NCI-H187 (cell line): ENCODE data around the gene LARP7.
"Not testable (repeated sequence)": the region's sequence is repeated elsewhere in the genome, so short reads cannot be mapped to it uniquely, and the experiment has no call there.

Experiments used
- DNase-seq, 2 experiments: peaks; one replicate each; lab custom pipeline; 2025; lab: John Stamatoyannopoulos, UW

The LARP7 gene

GRCh38 chr4:112636688-112637551 lies at the start of gene LARP7, which contains the start of gene ZGRF1:
Gene LARP7 (plus strand): TSS chr4:112637143. CDS start chr4:112644670, 7,527 bp downstream.
Gene ZGRF1 (minus strand): TSS chr4:112636909. CDS start chr4:112633176, 3,733 bp downstream.
- peak; percentile 92 to 97 for DNase-seq

DNA sequence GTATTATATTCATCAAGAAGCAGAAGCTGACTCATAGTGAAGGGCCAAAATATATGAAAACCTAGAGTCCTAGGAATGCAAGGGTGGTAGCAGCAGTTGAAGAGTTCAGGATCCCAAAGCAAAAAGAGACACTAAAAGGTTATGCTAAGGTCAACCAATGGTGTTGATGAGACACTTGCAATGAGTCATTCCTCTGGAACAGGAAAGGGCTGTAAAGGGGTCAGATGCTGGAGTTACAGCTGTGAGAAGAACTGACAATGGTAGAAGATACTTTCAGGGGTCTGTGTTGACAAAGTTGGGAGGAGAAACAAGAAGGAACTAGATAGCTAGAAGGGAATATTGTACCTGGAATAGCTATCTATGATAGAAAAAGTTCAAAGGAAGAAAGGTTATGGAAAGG lies 47.7 kb upstream of the LARP7 start:
- no peak for DNase-seq

GRCh38 chr4:112591593-112591992 lies 45.4 kb upstream of the LARP7 start:
- DNase-seq: no peak

DNA sequence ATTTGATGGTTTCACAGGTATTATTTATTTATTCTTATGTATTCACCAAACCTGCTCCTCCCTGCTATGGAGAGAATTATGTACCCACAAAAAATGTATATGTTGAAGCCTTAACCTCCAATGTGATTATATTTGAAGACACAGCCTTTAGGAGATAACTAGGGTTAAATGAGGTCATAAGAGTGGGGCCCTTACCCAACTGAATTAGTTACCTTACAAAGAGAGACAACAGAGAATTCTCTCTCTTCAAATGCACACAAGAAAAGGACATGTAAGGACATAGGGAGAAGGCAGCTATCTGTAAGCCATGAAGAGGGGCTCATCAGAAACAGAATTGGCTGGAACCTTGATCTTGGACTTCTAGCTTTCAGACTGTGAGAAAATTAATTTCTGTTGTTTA lies 44.2 kb upstream of the LARP7 start:
- DNase-seq: no peak

GRCh38 chr4:112593438-112594133 lies 43.4 kb upstream of the LARP7 start:
- DNase-seq: no peak

GRCh38 chr4:112594993-112595392 lies 42.0 kb upstream of the LARP7 start:
- no peak for DNase-seq

- no peak for DNase-seq
These were observed 32.4 kb upstream of the LARP7 start for GRCh38 chr4:112604589-112604988.

GRCh38 chr4:112612814-112613213 lies 24.1 kb upstream of the LARP7 start:
- DNase-seq: not testable (repeated sequence)

- no peak for DNase-seq
These were observed 20.0 kb upstream of the LARP7 start for GRCh38 chr4:112616984-112617383.

- DNase-seq: no peak
These were observed 10.7 kb upstream of the LARP7 start for GRCh38 chr4:112626228-112626627.

GRCh38 chr4:112633477-112634235 lies 3.3 kb upstream of the LARP7 start:
- DNase-seq: no peak

DNA sequence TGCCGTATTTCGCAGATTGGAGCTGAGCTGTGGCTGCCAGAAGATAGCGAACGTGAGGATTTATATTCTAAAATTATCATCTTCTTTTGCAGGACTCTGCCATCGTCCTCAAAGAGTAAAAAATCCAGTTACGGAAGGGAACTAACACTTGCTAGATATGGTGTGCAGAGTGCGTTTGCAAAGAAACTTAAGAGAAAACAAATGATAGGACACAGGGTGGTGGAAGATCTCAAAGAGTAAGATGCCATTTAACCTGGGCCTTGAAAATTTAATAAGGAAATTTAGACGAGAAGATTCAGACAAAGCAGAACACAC lies 566 bp downstream of the LARP7 start:
- no peak for DNase-seq

DNA sequence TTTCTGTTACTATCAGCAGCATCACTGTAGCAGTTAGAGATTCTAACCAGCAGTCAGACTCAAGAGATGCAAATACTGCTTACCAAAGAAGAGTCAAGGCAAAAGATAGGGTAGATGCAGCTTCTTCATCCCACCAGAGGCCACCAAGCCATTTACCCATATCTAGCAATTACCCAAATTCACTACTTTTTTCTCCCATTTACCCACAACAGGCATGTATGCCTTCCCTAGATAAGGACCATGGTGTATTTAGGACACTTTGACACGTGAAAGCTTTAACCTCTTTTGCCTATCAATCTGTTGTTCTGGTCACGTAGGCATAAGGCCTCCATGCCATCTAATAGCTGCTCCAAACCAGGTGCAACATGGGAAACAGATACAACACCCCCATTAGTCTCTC lies 5.6 kb downstream of the LARP7 start:
- no peak for DNase-seq

- DNase-seq: not testable (repeated sequence)
These were observed 7.9 kb downstream of the LARP7 start for GRCh38 chr4:112644595-112645535.

DNA sequence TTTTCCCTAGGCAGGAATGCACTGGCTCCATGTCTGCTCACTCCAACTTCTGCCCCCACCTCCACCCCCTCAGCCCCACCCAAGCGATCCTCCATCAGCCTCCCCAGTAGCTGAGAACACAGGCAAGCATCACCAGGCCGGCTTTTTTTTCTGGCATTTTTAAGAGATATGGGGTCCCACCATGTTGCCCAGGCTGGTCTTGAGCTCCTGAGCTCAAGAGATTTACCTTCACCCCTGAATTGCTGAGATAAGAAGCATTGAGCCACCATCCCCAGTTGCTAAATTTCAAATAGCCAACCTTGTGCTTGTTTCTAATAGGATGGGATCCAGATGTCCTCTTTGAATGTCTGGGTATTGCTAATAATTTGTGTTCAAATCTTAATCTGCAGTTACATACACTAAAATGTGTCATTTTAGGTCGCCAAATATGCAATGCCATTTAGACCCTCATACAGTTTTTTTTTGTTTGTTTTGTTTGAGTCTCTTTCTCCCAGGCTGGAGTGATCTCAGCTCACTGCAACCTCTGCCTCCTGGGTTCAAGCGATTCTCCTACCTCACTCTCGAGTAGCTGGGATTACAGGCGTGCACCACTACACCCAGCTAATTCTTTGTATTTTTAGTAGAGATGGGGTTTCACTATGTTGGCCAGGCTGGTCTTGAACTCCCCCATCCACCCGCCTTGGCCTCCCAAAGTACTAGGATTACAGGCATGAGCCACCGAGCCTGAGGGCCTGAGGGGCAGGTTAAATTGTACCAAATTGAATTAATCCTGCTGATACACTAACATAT lies 8.8 kb downstream of the LARP7 start:
- no peak for DNase-seq

- no peak for DNase-seq
These were observed 9.9 kb downstream of the LARP7 start for GRCh38 chr4:112646632-112647537.

DNA sequence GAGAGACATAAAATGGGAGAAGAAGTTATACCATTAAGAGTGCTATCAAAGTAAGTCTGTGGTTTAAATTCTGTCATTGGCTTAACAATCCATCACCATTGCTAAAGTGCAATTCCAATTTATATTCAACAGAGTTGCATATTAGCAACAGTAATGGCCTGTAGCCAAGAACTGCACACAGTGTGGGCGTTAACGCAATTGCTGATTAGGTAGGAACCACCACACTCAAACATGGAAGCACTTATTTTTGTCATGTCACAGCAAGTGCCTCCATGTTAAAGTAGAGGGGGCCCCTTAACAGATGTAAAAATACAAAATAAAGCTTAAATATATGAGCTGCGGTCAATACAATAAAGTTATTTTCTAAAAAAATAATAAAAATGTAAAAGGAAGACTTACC lies 10.8 kb downstream of the LARP7 start:
- no peak for DNase-seq

GRCh38 chr4:112648263-112649054 lies 11.5 kb downstream of the LARP7 start:
- no peak for DNase-seq

DNA sequence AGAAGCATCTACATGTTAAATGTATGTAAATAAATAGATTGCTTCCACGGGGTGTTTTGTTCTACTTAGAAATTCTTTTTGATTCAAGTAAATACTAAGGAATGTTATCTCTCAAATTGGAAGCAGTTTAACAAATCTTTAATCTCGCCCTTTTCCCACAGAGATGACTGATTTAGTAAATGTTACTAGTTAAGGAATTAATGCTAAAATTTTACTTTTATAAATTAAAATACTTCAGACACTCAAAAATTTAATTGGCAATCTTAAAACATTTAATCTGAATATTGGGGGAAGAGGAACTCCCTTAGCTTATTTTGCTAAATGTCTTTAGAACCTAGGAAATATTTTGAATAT lies 12.1 kb downstream of the LARP7 start:
- DNase-seq: no peak
